ENCODE data around the gene CXCL11. TPM values are rescaled to one million over a fixed set of nuclear protein-coding genes. Genes with fewer than 3 reads are reported as not detected.

Gene CXCL11
- total RNA-seq, 1 donor from 2014 or later, result not detected

GRCh38 chr4:76011018-76011670, 24.7 kb downstream of the CXCL11 start:
- TF ChIP-seq, protein P1, sequence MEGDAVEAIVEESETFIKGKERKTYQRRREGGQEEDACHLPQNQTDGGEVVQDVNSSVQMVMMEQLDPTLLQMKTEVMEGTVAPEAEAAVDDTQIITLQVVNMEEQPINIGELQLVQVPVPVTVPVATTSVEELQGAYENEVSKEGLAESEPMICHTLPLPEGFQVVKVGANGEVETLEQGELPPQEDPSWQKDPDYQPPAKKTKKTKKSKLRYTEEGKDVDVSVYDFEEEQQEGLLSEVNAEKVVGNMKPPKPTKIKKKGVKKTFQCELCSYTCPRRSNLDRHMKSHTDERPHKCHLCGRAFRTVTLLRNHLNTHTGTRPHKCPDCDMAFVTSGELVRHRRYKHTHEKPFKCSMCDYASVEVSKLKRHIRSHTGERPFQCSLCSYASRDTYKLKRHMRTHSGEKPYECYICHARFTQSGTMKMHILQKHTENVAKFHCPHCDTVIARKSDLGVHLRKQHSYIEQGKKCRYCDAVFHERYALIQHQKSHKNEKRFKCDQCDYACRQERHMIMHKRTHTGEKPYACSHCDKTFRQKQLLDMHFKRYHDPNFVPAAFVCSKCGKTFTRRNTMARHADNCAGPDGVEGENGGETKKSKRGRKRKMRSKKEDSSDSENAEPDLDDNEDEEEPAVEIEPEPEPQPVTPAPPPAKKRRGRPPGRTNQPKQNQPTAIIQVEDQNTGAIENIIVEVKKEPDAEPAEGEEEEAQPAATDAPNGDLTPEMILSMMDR (IDR thresholded peaks at IDR 0.05; ENCODE audit: insufficient read depth, low read length, severe bottlenecking), result no peak
- H3K4me3 ChIP-seq (ENCODE audit: low read depth, low read length), result no peak overlapping the region
- FAIRE-seq, result no peak
- H3K36me3 ChIP-seq (ENCODE audit: control insufficient read depth, insufficient read depth, low read length), result no peaks in the 10 kb centered on the region
- no peaks in the 10 kb centered on the region for H3K27me3 ChIP-seq (ENCODE audit: control insufficient read depth, insufficient read depth, low read length)
- no peak for DNase-seq (ENCODE audit: low read depth)

GRCh38 chr4:76010576-76010975, 25.3 kb downstream of the CXCL11 start:
- H3K27me3 ChIP-seq (ENCODE audit: control insufficient read depth, insufficient read depth, low read length), result no peaks in the 10 kb centered on the region
- TF ChIP-seq, protein P1 (IDR thresholded peaks at IDR 0.05; ENCODE audit: insufficient read depth, low read length, severe bottlenecking), result no peak
- DNase-seq (ENCODE audit: low read depth), result no peak
- H3K4me3 ChIP-seq (ENCODE audit: low read depth, low read length), result no peak overlapping the region
- no peaks in the 10 kb centered on the region for H3K36me3 ChIP-seq (ENCODE audit: control insufficient read depth, insufficient read depth, low read length)
- no peak for FAIRE-seq

- TF ChIP-seq, protein P1 (IDR thresholded peaks at IDR 0.05; ENCODE audit: insufficient read depth, low read length, severe bottlenecking), result no peak
- Histone ChIP-seq H3K36me3 (ENCODE audit: control insufficient read depth, insufficient read depth, low read length) (no peaks in the 10 kb centered on the region), H3K27me3 (ENCODE audit: control insufficient read depth, insufficient read depth, low read length) (no peaks in the 10 kb centered on the region), H3K4me3 (ENCODE audit: low read depth, low read length) (no peak overlapping the region)
- FAIRE-seq (no peak), DNase-seq (ENCODE audit: low read depth) (no peak)
Observed at GRCh38 chr4:76009311-76009710, 26.6 kb downstream of the CXCL11 start.

DNA sequence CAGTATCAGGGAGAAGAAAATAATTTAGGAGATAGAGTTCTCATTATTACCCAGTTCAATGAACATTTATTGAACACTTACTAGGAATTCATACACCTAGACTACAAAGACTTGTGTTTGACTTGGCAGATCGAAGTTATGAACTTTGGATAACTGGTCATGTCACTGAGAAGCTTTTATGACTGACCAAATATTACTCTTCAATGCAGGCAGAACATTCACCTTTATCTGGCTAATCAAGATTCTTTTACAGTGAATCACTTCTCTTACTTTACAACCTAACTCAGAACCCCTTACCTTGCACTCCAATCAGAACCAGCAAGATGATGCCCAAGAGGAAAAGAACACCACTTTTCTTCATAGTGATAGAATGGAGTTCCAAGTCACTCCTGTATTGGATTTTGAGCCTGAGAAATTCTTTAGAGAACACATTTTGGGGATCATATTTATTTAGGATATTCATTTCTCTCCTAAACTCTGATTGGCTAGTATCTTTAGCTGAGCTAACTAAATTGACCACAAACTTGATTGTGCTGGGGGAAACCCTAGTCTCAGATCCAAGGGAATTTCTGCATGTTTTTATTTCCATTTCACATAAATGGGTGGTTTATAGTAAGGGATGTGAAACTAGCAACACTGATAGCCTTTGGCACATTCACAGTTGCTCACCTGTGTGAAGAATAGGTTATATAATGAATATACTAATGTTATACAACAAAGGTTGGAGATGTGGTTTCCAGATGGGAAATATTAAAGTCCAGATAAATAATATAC, 28.6 kb downstream of the CXCL11 start, which contains the start of gene CXCL9:
Gene CXCL9 (minus strand): TSS at position 421 of the 774 bp plus-strand sequence. CDS start 60 bp downstream, at position 361.
- Histone ChIP-seq H3K4me3 (ENCODE audit: low read depth, low read length) (no peak within 1 kb of the TSS), H3K27me3 (ENCODE audit: control insufficient read depth, insufficient read depth, low read length) (no peaks in the 10 kb centered on the region), H3K36me3 (ENCODE audit: control insufficient read depth, insufficient read depth, low read length) (no peaks in the 10 kb centered on the region)
- TF ChIP-seq, protein P1 (IDR thresholded peaks at IDR 0.05; ENCODE audit: insufficient read depth, low read length, severe bottlenecking), result no peak
- FAIRE-seq (no peak), DNase-seq (ENCODE audit: low read depth) (peak; percentile 87)

- TF ChIP-seq, protein P1 (IDR thresholded peaks at IDR 0.05; ENCODE audit: insufficient read depth, low read length, severe bottlenecking), result no peak
- no peak for DNase-seq (ENCODE audit: low read depth)
- Histone ChIP-seq H3K36me3 (ENCODE audit: control insufficient read depth, insufficient read depth, low read length) (no peaks in the 10 kb centered on the region), H3K27me3 (ENCODE audit: control insufficient read depth, insufficient read depth, low read length) (no peaks in the 10 kb centered on the region), H3K4me3 (ENCODE audit: low read depth, low read length) (no peak overlapping the region)
- no peak for FAIRE-seq
Observed at GRCh38 chr4:76003620-76004019, 32.2 kb downstream of the CXCL11 start.

Measured in bronchial epithelial cell (primary cell).